Epithelial cell of esophagus (primary cell): ENCODE measurements around the gene PFKL.

Source experiments
- DNase-seq: peaks from one replicate; pipeline ENCODE4 v3.0.0; 2010; ENCODE audit warnings: low read depth
- H3K4me3 ChIP-seq: 2 replicates; pipeline ENCODE4 v1.5.1; 2011; ENCODE audit warnings: mild to moderate bottlenecking, low read length, control low read depth
- TF ChIP-seq, protein P1 (sequence below): IDR thresholded peaks from 2 replicates; pipeline ENCODE4 v1.5.1; 2011; ENCODE audit warnings: low read depth, mild to moderate bottlenecking, low read length, control low read depth, inconsistent platforms; ENCODE audit not compliant: insufficient read depth; ENCODE audit errors: missing control alignments

The PFKL gene

GRCh38 chr21:44348861-44349260, 49.0 kb downstream of the PFKL start:
- no peak for DNase-seq
- TF ChIP-seq, protein P1, sequence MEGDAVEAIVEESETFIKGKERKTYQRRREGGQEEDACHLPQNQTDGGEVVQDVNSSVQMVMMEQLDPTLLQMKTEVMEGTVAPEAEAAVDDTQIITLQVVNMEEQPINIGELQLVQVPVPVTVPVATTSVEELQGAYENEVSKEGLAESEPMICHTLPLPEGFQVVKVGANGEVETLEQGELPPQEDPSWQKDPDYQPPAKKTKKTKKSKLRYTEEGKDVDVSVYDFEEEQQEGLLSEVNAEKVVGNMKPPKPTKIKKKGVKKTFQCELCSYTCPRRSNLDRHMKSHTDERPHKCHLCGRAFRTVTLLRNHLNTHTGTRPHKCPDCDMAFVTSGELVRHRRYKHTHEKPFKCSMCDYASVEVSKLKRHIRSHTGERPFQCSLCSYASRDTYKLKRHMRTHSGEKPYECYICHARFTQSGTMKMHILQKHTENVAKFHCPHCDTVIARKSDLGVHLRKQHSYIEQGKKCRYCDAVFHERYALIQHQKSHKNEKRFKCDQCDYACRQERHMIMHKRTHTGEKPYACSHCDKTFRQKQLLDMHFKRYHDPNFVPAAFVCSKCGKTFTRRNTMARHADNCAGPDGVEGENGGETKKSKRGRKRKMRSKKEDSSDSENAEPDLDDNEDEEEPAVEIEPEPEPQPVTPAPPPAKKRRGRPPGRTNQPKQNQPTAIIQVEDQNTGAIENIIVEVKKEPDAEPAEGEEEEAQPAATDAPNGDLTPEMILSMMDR: no peak
- H3K4me3 ChIP-seq: no peak overlapping the region

GRCh38 chr21:44349416-44349846, 49.6 kb downstream of the PFKL start:
- TF ChIP-seq, protein P1: no peak
- DNase-seq: no peak
- no peak overlapping the region for H3K4me3 ChIP-seq

DNA sequence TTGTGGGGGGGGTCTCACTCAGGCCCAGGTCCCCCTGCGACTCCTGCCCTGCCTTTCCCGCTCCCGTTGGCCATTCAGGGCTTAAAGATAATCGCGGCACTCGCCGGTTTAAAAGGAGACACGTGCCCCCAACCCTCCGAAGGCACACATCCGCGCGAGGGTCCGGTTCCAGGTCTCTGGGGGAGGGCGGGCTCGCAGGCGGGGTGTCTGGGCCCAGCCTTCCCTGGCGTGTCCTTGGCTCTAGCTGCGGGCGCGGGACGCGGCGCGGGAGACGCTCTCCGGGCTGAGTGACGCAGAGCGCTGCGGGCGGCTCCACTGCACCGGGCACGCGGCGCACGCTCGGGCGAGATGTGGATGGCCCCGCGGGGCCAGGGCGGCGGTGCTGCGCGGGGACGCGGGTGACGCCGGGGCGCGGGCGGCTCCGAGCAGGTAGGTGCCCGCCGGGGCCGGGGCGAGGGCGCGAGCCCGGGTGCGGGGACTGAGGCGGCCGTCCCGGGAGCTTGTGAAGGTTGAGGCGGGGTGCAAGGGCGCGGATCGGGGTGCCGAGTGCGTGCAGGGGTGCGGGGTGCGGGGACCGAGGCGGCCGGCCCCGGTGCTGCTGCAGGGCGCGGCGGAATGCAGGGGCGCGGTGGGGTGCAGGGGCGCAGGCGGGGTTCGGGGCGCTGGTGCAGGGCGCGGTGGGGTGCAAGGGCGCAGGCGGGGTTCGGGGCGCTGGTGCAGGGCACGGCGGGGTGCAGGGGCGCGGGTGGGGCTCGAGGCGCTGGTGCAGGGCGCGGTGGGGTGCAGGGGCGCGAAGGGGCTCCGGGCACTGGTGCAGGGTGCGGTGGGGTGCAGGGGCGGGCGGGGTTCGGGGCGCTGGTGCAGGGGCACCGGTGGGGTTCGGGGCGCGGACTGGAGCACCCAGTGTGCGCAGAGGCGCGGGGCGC, 50.3 kb downstream of the PFKL start:
- DNase-seq: no peak
- no peak overlapping the region for H3K4me3 ChIP-seq
- TF ChIP-seq, protein P1: no peak

DNA sequence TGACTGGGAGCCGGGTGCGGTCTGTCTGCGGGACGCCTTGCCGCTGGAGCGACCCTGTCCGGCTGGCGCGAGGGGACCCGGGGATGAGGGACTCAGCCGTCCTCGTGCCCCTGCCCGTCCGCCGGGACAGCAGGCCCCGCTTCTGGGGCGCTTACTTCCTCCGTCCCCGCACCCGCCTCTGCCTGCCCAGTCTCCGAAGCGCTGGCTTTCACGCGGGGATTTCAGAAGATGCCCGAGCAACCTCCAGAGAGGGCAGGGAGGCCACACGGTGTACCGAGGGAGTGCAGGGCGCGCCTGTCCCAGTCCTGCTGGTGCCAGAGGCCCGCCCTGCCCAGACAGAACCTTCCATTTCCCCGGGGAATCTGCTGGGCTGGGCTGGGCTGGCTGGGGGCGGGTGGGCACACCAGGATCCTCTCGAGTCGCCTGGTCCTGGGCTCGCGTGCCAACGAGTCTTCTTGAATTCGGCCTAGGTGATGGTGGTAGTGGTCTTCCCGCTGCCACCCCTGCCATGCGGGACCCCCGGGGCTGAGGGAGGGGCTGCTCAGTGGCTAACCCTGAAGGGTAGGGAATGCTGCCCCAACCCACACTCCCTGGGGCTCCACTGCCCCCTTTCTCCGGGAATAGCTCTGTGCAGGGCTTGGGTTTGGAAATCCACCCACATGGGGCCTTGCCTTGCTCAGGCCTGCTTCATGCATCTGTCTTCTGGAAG, 51.1 kb downstream of the PFKL start:
- H3K4me3 ChIP-seq: no peak overlapping the region
- no peak for DNase-seq
- TF ChIP-seq, protein P1: no peak

DNA sequence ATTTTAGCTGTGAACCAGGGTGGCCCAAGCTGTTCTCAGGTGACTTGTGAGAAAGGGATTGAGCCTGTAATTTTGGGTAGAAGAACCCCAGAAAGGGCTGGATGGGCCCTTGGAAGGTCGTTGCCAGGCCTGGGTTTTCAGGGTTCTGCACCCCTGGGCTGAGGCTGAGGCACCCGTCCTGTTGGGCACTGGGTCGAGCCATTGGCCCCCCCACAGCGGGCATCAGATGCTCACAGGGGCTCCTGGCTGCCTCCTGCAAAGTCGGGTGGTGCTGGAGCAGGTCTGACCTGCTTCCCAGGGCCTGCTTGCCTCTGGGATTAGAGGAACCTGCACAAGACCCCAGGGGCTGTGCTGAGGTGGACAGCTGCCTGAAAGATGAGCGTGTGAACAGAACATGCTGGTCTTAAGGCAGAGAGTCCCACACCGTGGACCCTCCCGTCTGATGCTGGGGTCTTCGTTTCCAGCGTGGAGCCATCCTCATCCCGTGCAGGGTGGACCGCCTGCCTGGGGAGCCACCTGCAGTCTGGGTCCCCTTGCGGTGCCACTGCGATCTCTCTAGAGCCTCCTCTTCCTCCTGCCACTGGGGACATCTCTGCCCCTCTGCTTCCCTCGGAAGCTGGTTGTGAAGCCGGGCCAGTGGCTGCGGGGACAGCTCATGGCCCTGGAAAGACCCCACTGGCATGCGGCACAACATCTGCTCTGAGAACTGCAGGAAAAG, 51.8 kb downstream of the PFKL start:
- no peak overlapping the region for H3K4me3 ChIP-seq
- DNase-seq: no peak
- TF ChIP-seq, protein P1: no peak

- TF ChIP-seq, protein P1: no peak
- no peak for DNase-seq
- H3K4me3 ChIP-seq: no peak overlapping the region
Observed at GRCh38 chr21:44352253-44352860, 52.5 kb downstream of the PFKL start.
